K562 (cell line): Measurements from ENCODE around the gene TCEAL9.

Source experiments
- U2AF1 ChIP-seq: fragments of 200-400 bp; formaldehyde crosslinking; optimal IDR thresholded peaks from 2 replicates; pipeline ENCODE3; 2017; ENCODE audit warnings: mild to moderate bottlenecking, low read depth, low read length, moderate library complexity
- TF ChIP-seq, protein P1 (sequence below), 3 experiments: IDR thresholded peaks in 2 of 3; conservative IDR thresholded peaks in 1 of 3; 2 replicates each; pipeline ENCODE4 v1.5.1; 2011 to 2012; ENCODE audit warnings: low read length in 3 of 3, mild to moderate bottlenecking in 3 of 3, control low read depth in 2 of 3, improper control_type of control experiment in 1 of 3, inconsistent platforms in 1 of 3, low read depth in 1 of 3, mixed read lengths in 1 of 3, moderate library complexity in 1 of 3; ENCODE audit not compliant: insufficient read depth in 2 of 3

DNA sequence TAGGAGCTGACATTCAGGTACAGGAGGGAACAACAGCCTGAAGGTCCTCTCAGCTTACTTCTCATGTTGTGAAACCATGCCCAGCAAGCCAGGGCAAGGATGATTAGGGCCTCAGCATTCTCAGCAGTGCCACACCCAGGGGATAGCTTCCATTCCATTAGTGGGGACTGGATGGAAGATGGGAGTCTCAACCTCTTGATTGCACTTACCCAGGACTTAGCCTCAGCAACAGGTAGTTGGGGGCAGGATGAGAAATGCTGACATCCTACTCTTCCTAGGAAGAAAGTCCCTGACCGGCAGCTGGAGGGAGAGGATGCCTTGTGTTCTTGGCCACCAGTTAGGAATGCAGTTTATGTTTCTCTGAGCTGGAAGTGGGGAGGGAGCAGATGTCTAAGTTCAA is 11.2 kb downstream of the TCEAL9 start:
- no peak for TF ChIP-seq U2AF1
- TF ChIP-seq, protein P1, sequence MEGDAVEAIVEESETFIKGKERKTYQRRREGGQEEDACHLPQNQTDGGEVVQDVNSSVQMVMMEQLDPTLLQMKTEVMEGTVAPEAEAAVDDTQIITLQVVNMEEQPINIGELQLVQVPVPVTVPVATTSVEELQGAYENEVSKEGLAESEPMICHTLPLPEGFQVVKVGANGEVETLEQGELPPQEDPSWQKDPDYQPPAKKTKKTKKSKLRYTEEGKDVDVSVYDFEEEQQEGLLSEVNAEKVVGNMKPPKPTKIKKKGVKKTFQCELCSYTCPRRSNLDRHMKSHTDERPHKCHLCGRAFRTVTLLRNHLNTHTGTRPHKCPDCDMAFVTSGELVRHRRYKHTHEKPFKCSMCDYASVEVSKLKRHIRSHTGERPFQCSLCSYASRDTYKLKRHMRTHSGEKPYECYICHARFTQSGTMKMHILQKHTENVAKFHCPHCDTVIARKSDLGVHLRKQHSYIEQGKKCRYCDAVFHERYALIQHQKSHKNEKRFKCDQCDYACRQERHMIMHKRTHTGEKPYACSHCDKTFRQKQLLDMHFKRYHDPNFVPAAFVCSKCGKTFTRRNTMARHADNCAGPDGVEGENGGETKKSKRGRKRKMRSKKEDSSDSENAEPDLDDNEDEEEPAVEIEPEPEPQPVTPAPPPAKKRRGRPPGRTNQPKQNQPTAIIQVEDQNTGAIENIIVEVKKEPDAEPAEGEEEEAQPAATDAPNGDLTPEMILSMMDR (IDR thresholded peaks at IDR 0.05 in 2 of 3, conservative IDR thresholded peaks at IDR 0.05 in 1 of 3; ENCODE audit: insufficient read depth in 2 of 3, low read depth in 1 of 3, low read length in 3 of 3), result no peak
